ENCODE results near the gene UCK2. TPM values are rescaled to one million over a fixed set of nuclear protein-coding genes. Genes with fewer than 3 reads are reported as not detected.

UCK2 gene
- total and polyA plus RNA-seq, 9 of the 15 experiments (the other 6 are each of a cell fraction or from before 2014, with no cell fraction given), result 71.6 to 145 (median 95.8) TPM

DNA sequence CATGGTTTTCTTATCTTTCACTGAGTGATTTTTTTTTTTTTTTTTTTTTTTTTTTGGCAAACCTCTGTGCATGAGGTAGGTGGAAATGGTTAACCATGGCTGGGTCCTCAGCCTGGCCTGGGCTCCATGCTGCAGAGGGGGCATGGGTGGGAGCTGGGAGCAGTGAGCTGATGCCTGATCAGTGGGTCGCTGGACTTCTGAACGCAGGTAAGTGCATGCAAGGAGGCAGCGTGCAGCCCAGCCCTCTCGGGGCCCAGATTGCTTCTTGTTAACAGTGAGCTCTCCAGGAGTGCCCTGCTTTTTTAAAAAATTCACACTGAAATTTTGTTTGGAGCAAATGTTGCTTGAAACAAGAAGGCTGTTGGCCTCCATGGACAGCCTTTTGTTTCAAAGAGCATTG lies 75.2 kb downstream of the UCK2 start:
- no peaks in the 10 kb centered on the region for H3K9me1 ChIP-seq (ENCODE audit: control insufficient read depth, insufficient read depth, low read length)
- H3K79me2 ChIP-seq (ENCODE audit: control insufficient read depth, insufficient read depth, low read length), result no peaks in the 10 kb centered on the region
- FAIRE-seq (no peak), ATAC-seq (no peak), DNase-seq (ENCODE audit: extremely low read depth in 1 of 4, low spot score in 3 of 4) (no peak)
- H2AFZ ChIP-seq (ENCODE audit: low read depth, low read length), result no peak overlapping the region
- peaks cover 91% of the 10 kb centered on the region for H3K36me3 ChIP-seq (ENCODE audit: control insufficient read depth, insufficient read depth, low read length)
- intact Hi-C loops (cut with micrococcal nuclease) (no loop called here), in situ Hi-C loops (cut with MboI) (no loop called here)
- no peak overlapping the region for H3K4me2 ChIP-seq (ENCODE audit: insufficient read depth, low read length)
- no peak overlapping the region for H3K27ac ChIP-seq (ENCODE audit: extremely low read depth, low read depth, low read length)
- no peaks in the 10 kb centered on the region for H3K27me3 ChIP-seq (ENCODE audit: control insufficient read depth in 2 of 2, insufficient read depth in 2 of 2, low read length in 2 of 2)
- no peaks in the 10 kb centered on the region for H4K20me1 ChIP-seq (replicated peaks; ENCODE audit: control insufficient read depth, insufficient read depth, low read length)
- peaks cover 0 to 3% of the 10 kb centered on the region in 2 experiments; a peak in 2 of 5 replicates for H3K4me1 ChIP-seq (replicated peaks in 1 of 2; ENCODE audit: control insufficient read depth in 2 of 2, insufficient read depth in 2 of 2, low read length in 2 of 2)
- 93% methylated on average over 4 of the region's 4 CpGs for WGBS (ENCODE audit: insufficient coverage, low coverage, missing lambda C conversion rate)
- H3K9ac ChIP-seq (ENCODE audit: insufficient read depth in 1 of 2, low read depth in 2 of 2, low read length in 2 of 2), result 0 out of 4 replicates have a peak overlapping the region, but pooled peaks of 1 of the 2 experiments have one; percentile 62
- CTCF ChIA-PET (ENCODE audit: low intra/inter-chr PET ratio), result interaction anchor here (0.7 kb wide), 1 partner anchor 12 kb away, joined by 4 read pairs; no protein-coding TSS in a partner anchor
- no TSS peak for BruUV-seq (replicated peaks)
- H3K9me3 ChIP-seq (replicated peaks; ENCODE audit: control insufficient read depth, insufficient read depth, low read depth, low read length), result no peaks in the 10 kb centered on the region
- POLR2A ChIA-PET, result interaction anchor here (0.7 to 2.0 kb wide), 4 partner anchors 8 to 205 kb away, joined by 3 to 7 read pairs (median 3); partner anchors contain the start of gene ALDH9A1
- H3K4me3 ChIP-seq, result no peak overlapping the region
- TF ChIP-seq ZNF274 (IDR thresholded peaks at IDR 0.05; ENCODE audit: borderline replicate concordance, low read depth, low read length), result no peak
- TF ChIP-seq NFE2L1 (tag; IDR thresholded peaks at IDR 0.05; ENCODE audit: borderline replicate concordance, low read depth), result no peak
- TF ChIP-seq ZNF384 (IDR thresholded peaks at IDR 0.05; ENCODE audit: low read depth, low read length), result no peak
- TF ChIP-seq THRAP3 (IDR thresholded peaks at IDR 0.05; ENCODE audit: borderline replicate concordance), result no peak
- TF ChIP-seq, protein P1, sequence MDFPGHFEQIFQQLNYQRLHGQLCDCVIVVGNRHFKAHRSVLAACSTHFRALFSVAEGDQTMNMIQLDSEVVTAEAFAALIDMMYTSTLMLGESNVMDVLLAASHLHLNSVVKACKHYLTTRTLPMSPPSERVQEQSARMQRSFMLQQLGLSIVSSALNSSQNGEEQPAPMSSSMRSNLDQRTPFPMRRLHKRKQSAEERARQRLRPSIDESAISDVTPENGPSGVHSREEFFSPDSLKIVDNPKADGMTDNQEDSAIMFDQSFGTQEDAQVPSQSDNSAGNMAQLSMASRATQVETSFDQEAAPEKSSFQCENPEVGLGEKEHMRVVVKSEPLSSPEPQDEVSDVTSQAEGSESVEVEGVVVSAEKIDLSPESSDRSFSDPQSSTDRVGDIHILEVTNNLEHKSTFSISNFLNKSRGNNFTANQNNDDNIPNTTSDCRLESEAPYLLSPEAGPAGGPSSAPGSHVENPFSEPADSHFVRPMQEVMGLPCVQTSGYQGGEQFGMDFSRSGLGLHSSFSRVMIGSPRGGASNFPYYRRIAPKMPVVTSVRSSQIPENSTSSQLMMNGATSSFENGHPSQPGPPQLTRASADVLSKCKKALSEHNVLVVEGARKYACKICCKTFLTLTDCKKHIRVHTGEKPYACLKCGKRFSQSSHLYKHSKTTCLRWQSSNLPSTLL (IDR thresholded peaks at IDR 0.05), result no peak
- no peak for TF ChIP-seq RFX7 (CRISPR knock-in tag; IDR thresholded peaks at IDR 0.05)
- TF ChIP-seq MAFF (IDR thresholded peaks at IDR 0.05; ENCODE audit: low read length), result no peak
- no peak for TF ChIP-seq ESRRB (CRISPR knock-in tag; IDR thresholded peaks at IDR 0.05; ENCODE audit: borderline replicate concordance)
- no peak for TF ChIP-seq GABPB1 (CRISPR knock-in tag; IDR thresholded peaks at IDR 0.05)
- no peak for TF ChIP-seq TOE1 (IDR thresholded peaks at IDR 0.05; ENCODE audit: borderline replicate concordance)
- no peak for TF ChIP-seq TOE1 (CRISPR knock-in tag; IDR thresholded peaks at IDR 0.05; ENCODE audit: borderline replicate concordance, low read depth)
- no peak for TF ChIP-seq ELF2 (CRISPR knock-in tag; IDR thresholded peaks at IDR 0.05)
- no peak for TF ChIP-seq ZNF589 (CRISPR knock-in tag; IDR thresholded peaks at IDR 0.05; ENCODE audit: low read depth)

All from K562 (cell line).